ENCODE results near the gene NUBP2. TPM values are rescaled to one million over a fixed set of nuclear protein-coding genes. Genes with fewer than 3 reads are reported as not detected.

Gene NUBP2
- total RNA-seq, 1 experiment from 2014 or later, result 95.1 TPM

- no peaks in the 10 kb centered on the region for H3K79me2 ChIP-seq (ENCODE audit: low read length)
- H3K27me3 ChIP-seq (ENCODE audit: low read length), result no peaks in the 10 kb centered on the region
- H2AFZ ChIP-seq (ENCODE audit: low read length), result no peak overlapping the region
- H3K4me1 ChIP-seq (ENCODE audit: insufficient read depth, low read length), result no peaks in the 10 kb centered on the region
- H4K20me1 ChIP-seq (ENCODE audit: low read length), result no peaks in the 10 kb centered on the region
- ChIA-PET POLR2A (ENCODE audit: unreplicated experiment) (no interaction called here), CTCF (no interaction called here)
- no peak overlapping the region for H3K27ac ChIP-seq (ENCODE audit: low read length)
- BruUV-seq (replicated peaks), result no TSS peak
- intact Hi-C loops (cut with micrococcal nuclease), result no loop called here
- no peak for DNase-seq
- H3F3A ChIP-seq (ENCODE audit: low read length, unreplicated experiment), result no peaks in the 10 kb centered on the region
- TF ChIP-seq EZH2phosphoT487 (IDR thresholded peaks at IDR 0.05; ENCODE audit: borderline replicate concordance, low read length) (no peak), CTCF (conservative IDR thresholded peaks at IDR 0.05; ENCODE audit: low read depth, low read length) (no peak), EZH2 (IDR thresholded peaks at IDR 0.05; ENCODE audit: low read length, unreplicated experiment) (no peak)
- H3K9me2 ChIP-seq (replicated peaks; ENCODE audit: low read length), result no peaks in the 10 kb centered on the region
- no peaks in the 10 kb centered on the region for H3K36me3 ChIP-seq (ENCODE audit: low read depth, low read length)
- H3K4me2 ChIP-seq (ENCODE audit: low read length), result no peak overlapping the region
- H3K9me3 ChIP-seq (ENCODE audit: low read length), result no peaks in the 10 kb centered on the region
- no peak overlapping the region for H3K4me3 ChIP-seq (ENCODE audit: low read length)
- H3K9ac ChIP-seq (ENCODE audit: low read length), result no peak overlapping the region
- ATAC-seq, result no peak
Measured at GRCh38 chr16:1766231-1766630, 16.5 kb upstream of the NUBP2 start.

GRCh38 chr16:1766701-1767100 lies 16.1 kb upstream of the NUBP2 start:
- Histone ChIP-seq H4K20me1 (ENCODE audit: low read length) (no peaks in the 10 kb centered on the region), H3K9me2 (replicated peaks; ENCODE audit: low read length) (no peaks in the 10 kb centered on the region), H3K9ac (ENCODE audit: low read length) (no peak overlapping the region), H3K27me3 (ENCODE audit: low read length) (no peaks in the 10 kb centered on the region), H3K4me3 (ENCODE audit: low read length) (no peak overlapping the region), H3K27ac (ENCODE audit: low read length) (no peak overlapping the region), H3F3A (ENCODE audit: low read length, unreplicated experiment) (no peaks in the 10 kb centered on the region), H3K79me2 (ENCODE audit: low read length) (peaks cover under 1% of the 10 kb centered on the region), H2AFZ (ENCODE audit: low read length) (no peak overlapping the region), H3K36me3 (ENCODE audit: low read depth, low read length) (no peaks in the 10 kb centered on the region), H3K9me3 (ENCODE audit: low read length) (no peaks in the 10 kb centered on the region), H3K4me1 (ENCODE audit: insufficient read depth, low read length) (0 out of 2 replicates have a peak, but pooled peaks cover under 1% of the 10 kb centered on the region), H3K4me2 (ENCODE audit: low read length) (no peak overlapping the region)
- intact Hi-C loops (cut with micrococcal nuclease), result no loop called here
- DNase-seq, result no peak
- no peak for TF ChIP-seq CTCF (conservative IDR thresholded peaks at IDR 0.05; ENCODE audit: low read depth, low read length)
- TF ChIP-seq EZH2 (IDR thresholded peaks at IDR 0.05; ENCODE audit: low read length, unreplicated experiment), result no peak
- TF ChIP-seq EZH2phosphoT487 (IDR thresholded peaks at IDR 0.05; ENCODE audit: borderline replicate concordance, low read length), result no peak
- POLR2A ChIA-PET (ENCODE audit: unreplicated experiment), result no interaction called here
- no peak for ATAC-seq
- no TSS peak for BruUV-seq (replicated peaks)
- CTCF ChIA-PET, result no interaction called here

GRCh38 chr16:1767116-1767994 lies 15.4 kb upstream of the NUBP2 start:
- H3K27ac ChIP-seq (ENCODE audit: low read length), result no peak overlapping the region
- H3F3A ChIP-seq (ENCODE audit: low read length, unreplicated experiment), result no peaks in the 10 kb centered on the region
- H3K79me2 ChIP-seq (ENCODE audit: low read length), result peaks cover 7% of the 10 kb centered on the region
- ChIA-PET CTCF (no interaction called here), POLR2A (ENCODE audit: unreplicated experiment) (no interaction called here)
- H3K9ac ChIP-seq (ENCODE audit: low read length), result no peak overlapping the region
- BruUV-seq (replicated peaks), result no TSS peak
- 0 out of 2 replicates have a peak, but pooled peaks cover 5% of the 10 kb centered on the region for H3K4me1 ChIP-seq (ENCODE audit: insufficient read depth, low read length)
- H3K9me2 ChIP-seq (replicated peaks; ENCODE audit: low read length), result no peaks in the 10 kb centered on the region
- TF ChIP-seq CTCF (conservative IDR thresholded peaks at IDR 0.05; ENCODE audit: low read depth, low read length), result no peak
- TF ChIP-seq EZH2 (IDR thresholded peaks at IDR 0.05; ENCODE audit: low read length, unreplicated experiment), result no peak
- TF ChIP-seq EZH2phosphoT487 (IDR thresholded peaks at IDR 0.05; ENCODE audit: borderline replicate concordance, low read length), result no peak
- DNase-seq, result no peak
- intact Hi-C loops (cut with micrococcal nuclease), result no loop called here
- no peaks in the 10 kb centered on the region for H3K36me3 ChIP-seq (ENCODE audit: low read depth, low read length)
- no peaks in the 10 kb centered on the region for H4K20me1 ChIP-seq (ENCODE audit: low read length)
- no peak overlapping the region for H3K4me3 ChIP-seq (ENCODE audit: low read length)
- H3K4me2 ChIP-seq (ENCODE audit: low read length), result no peak overlapping the region
- H3K9me3 ChIP-seq (ENCODE audit: low read length), result no peaks in the 10 kb centered on the region
- no peak overlapping the region for H2AFZ ChIP-seq (ENCODE audit: low read length)
- ATAC-seq, result no peak
- H3K27me3 ChIP-seq (ENCODE audit: low read length), result no peaks in the 10 kb centered on the region

All from PC-3 (cell line).